Stimulated activated naive CD4-positive, alpha-beta T cell (primary cell): ENCODE results near the gene GATA2.
A peak's percentile ranks its signal among the peaks of the same experiment; 100 is the strongest.

Experiments
- DNase-seq, 6 experiments: peaks; one replicate each; lab custom pipeline; 2025; lab: John Stamatoyannopoulos, UW

Gene GATA2

GRCh38 chr3:128455786-128456748 lies 36.9 kb downstream of the GATA2 start:
- DNase-seq, result no peak

- no peak for DNase-seq
These were observed 37.9 kb downstream of the GATA2 start for GRCh38 chr3:128455116-128455515.

- DNase-seq, result no peak
These were observed 38.7 kb downstream of the GATA2 start for GRCh38 chr3:128454310-128454618.

- no peak for DNase-seq
These were observed 39.3 kb downstream of the GATA2 start for GRCh38 chr3:128453501-128454309.

GRCh38 chr3:128452678-128453275 lies 40.2 kb downstream of the GATA2 start:
- no peak for DNase-seq

GRCh38 chr3:128452120-128452519 lies 40.9 kb downstream of the GATA2 start:
- no peak for DNase-seq

GRCh38 chr3:128449111-128449638 lies 43.8 kb downstream of the GATA2 start:
- DNase-seq, result no peak

GRCh38 chr3:128448491-128448890 lies 44.5 kb downstream of the GATA2 start:
- peak in 3 of 6 experiments; percentile 67 to 72 (median 68) for DNase-seq

- peak in 1 of 6 experiments; percentile 21 for DNase-seq
These were observed 45.4 kb downstream of the GATA2 start for GRCh38 chr3:128447561-128448013.

- no peak for DNase-seq
These were observed 46.2 kb downstream of the GATA2 start for GRCh38 chr3:128446821-128447220.

GRCh38 chr3:128445357-128445756 lies 47.6 kb downstream of the GATA2 start:
- no peak for DNase-seq

- DNase-seq, result no peak
These were observed 49.2 kb downstream of the GATA2 start for GRCh38 chr3:128443771-128444170.

GRCh38 chr3:128442949-128443348 lies 50.1 kb downstream of the GATA2 start:
- DNase-seq, result no peak

GRCh38 chr3:128442070-128442469 lies 50.9 kb downstream of the GATA2 start:
- no peak for DNase-seq

- no peak for DNase-seq
These were observed 53.8 kb downstream of the GATA2 start for GRCh38 chr3:128439226-128439625.

GRCh38 chr3:128438488-128439072 lies 54.4 kb downstream of the GATA2 start:
- no peak for DNase-seq

- no peak for DNase-seq
These were observed 56.8 kb downstream of the GATA2 start for GRCh38 chr3:128436214-128436613.

GRCh38 chr3:128435561-128435960 lies 57.4 kb downstream of the GATA2 start:
- DNase-seq, result no peak

- DNase-seq, result no peak
These were observed 57.9 kb downstream of the GATA2 start for GRCh38 chr3:128435058-128435457.

- no peak for DNase-seq
These were observed 58.5 kb downstream of the GATA2 start for GRCh38 chr3:128434524-128434923.

GRCh38 chr3:128433837-128434165 lies 59.2 kb downstream of the GATA2 start:
- no peak for DNase-seq
